Right ventricle myocardium superior (tissue), 1 donor: Measurements from ENCODE around the gene TBX1. TPM values are rescaled to one million over a fixed set of nuclear protein-coding genes. Genes with fewer than 3 reads are reported as not detected.
"Not testable (repeated sequence)": the region's sequence is repeated elsewhere in the genome, so short reads cannot be mapped to it uniquely, and the experiment has no call there.

Source experiments
- ATAC-seq: fragments of 200-7000 bp; cut with Tn5 transposase; one replicate; pipeline ENCODE4 v1.9.1; 2020; ENCODE audit warnings: mild to moderate bottlenecking; ENCODE audit not compliant: poor library complexity
- DNase-seq: peaks from one replicate; pipeline ENCODE4 v3.0.0-alpha.2; 2020
- intact Hi-C: fragments of 100-400 bp; cut with DNase I; formaldehyde crosslinking; loops from one replicate; pipeline ENCODE4 v1.11.2; 2022
- total RNA-seq: library from RNA; stranded (reverse); fragmentation: NEBNext Ultra II Directional; extraction: Animal tissue kit (Norgen Biotek cat#: 25700); gene quantifications from one replicate; pipeline ENCODE4 v1.2.1, GENCODE V29; 2021
- donor health status: DM: no; HTN: yes; CAD: no; lungs with severe emphysema.

TBX1 gene
- total RNA-seq, 1 donor from 2014 or later: 3.2 TPM

GRCh38 chr22:19722178-19722981 is 38.2 kb upstream of the TBX1 start:
- intact Hi-C loops: no loop called here
- peak; percentile 3 for ATAC-seq
- no peak for DNase-seq

DNA sequence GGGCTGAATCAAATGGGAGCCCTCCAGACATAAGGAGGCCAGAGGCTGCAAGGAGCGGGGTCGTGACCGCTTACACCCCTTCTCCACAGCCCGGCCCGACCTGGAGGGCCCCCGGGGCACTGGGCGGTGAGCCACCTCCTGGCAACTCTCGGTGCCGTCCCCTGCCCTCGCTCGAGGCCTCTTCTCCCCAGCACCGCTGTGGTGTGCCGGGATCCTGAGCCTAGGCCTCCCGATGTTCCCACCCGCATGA is 37.7 kb upstream of the TBX1 start:
- ATAC-seq: peak; percentile 3
- intact Hi-C loops: no loop called here
- no peak for DNase-seq

DNA sequence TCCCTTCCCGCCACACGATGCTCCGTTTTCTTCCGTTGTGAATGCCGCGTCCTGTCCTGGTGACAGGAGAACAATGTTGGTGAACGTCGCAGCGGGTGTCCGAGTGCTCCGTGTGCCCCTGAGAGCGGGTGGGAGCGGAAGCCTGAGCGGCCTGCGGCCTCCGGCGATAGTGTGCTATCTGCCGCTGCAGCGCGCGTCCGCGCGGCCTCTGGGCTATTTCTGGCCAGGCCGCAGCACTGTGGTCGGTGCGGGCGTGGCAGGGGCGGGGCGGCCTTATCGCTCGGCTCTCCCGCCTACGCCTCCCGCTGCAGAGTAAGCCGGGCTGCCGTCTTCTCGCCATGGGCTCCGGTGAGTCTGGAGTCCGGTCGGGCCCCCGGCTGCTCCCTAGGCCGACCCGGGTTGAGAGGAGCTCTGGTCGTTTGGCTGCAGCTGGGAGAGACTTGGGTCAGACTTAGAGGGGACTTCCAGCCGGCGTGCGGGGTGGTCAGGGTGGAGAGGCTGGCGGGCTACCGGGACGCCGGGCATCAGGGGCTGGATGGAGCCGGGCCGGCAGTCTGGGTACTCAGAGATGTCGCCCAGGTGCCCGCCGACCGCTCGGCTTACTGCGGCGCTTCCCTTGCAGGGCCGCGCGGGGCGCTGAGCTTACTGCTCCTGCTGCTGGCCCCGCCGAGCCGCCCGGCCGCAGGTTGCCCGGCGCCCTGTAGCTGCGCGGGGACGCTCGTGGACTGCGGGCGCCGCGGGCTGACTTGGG is 37.2 kb upstream of the TBX1 start, which contains the start of gene GP1BB:
GP1BB (plus strand) TSS at position 308 of the 751 bp plus-strand sequence; CDS start at position 339, 31 bp downstream.
- intact Hi-C loops: no loop called here
- peak; percentile 79 for DNase-seq

DNA sequence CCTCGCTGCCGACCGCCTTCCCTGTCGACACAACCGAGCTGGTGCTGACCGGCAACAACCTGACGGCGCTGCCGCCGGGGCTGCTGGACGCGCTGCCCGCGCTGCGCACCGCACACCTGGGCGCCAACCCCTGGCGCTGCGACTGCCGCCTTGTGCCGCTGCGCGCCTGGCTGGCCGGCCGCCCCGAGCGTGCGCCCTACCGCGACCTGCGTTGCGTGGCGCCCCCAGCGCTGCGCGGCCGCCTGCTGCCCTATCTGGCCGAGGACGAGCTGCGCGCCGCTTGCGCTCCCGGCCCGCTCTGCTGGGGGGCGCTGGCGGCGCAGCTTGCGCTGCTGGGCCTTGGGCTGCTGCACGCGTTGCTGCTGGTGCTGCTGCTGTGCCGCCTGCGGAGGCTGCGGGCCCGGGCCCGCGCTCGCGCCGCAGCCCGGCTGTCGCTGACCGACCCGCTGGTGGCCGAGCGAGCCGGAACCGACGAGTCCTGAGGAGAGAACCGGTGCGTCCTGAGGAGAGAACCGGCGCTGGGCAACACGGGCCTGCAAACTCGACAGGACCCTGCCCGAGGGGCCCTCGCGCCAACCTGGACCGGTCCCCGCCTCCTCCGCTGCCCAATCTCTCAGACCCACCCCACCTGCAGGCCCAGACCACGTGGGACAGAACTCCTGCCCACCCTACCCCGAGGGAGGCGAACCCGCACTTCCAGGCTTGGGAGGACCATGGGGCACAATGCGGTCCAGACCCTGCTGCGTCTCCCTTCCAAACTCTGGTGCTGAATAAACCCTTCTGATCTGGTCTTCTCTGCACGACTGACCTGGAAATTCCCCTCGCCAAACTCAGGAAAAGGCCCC is 36.4 kb upstream of the TBX1 start:
- ATAC-seq: peak; percentile 36
- intact Hi-C loops: no loop called here
- DNase-seq: no peak

More for the DNA sequence above, 37.2 kb upstream of the TBX1 start, which contains the start of gene GP1BB:
- ATAC-seq: peak; percentile 73

DNA sequence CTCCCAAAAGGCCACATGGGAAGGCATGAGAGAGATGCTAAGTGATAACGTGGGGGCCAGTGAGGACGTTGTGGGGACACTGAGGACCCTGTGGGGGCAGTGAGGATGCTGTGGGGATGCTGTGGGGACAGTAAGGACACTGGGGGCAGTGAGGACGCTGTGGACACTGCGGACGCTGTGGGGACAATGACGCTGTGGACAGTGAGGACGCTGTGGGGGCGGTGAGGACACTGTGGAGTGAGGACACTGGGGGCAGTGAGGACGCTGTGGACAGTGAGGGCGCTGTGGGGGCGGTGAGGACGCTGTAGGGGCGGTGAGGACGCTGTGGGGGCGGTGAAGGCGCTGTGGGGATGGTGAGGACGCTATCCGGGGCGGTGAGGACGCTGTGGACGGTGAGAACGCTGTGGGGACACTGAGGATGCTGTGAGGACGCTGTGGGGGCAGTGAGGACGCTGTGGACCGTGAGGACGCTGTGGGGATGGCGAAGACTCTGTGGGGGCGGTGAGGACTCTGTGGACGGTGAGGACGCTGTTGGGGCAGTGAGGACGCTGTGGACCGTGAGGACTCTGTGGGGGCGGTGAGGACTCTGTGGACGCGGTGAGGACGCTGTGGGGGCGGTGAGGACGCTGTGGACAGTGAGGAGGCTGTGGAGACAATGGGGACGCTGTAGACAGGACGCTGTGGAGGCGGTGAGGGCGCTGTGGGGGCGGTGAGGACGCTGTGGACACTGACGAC is 35.5 kb upstream of the TBX1 start:
- ATAC-seq (no peak), DNase-seq (no peak)
- intact Hi-C loops: loop anchor here (5.0 kb wide), 1 partner anchor 127 kb away; the partner anchor contains the start of genes GNB1L and RTL10

GRCh38 chr22:19726064-19726788 is 34.4 kb upstream of the TBX1 start:
- DNase-seq, ATAC-seq: not testable (repeated sequence)
- intact Hi-C loops: loop anchor here (5.0 kb wide), 1 partner anchor 126 kb away; the partner anchor contains the start of genes GNB1L and RTL10

- intact Hi-C loops: loop anchor here (5.0 kb wide), 1 partner anchor 125 kb away; the partner anchor contains the start of genes GNB1L and RTL10
- no peak for ATAC-seq
Observed at GRCh38 chr22:19727310-19728150, 33.0 kb upstream of the TBX1 start.

GRCh38 chr22:19728271-19728670 is 32.3 kb upstream of the TBX1 start:
- ATAC-seq (no peak), DNase-seq (no peak)
- intact Hi-C loops: loop anchor here (5.0 kb wide), 1 partner anchor 124 kb away; the partner anchor contains the start of genes GNB1L and RTL10

More at GRCh38 chr22:19727310-19728150, 33.0 kb upstream of the TBX1 start:
- no peak for DNase-seq

- no peak for DNase-seq
Observed at GRCh38 chr22:19728836-19729235, 31.7 kb upstream of the TBX1 start.

GRCh38 chr22:19729507-19729906 is 31.1 kb upstream of the TBX1 start:
- intact Hi-C loops: loop anchor here (5.0 kb wide), 1 partner anchor 123 kb away; the partner anchor contains the start of genes GNB1L and RTL10
- DNase-seq: no peak
- no peak for ATAC-seq

More at GRCh38 chr22:19728836-19729235, 31.7 kb upstream of the TBX1 start:
- intact Hi-C loops: loop anchor here (5.0 kb wide), 1 partner anchor 123 kb away; the partner anchor contains the start of genes GNB1L and RTL10
- ATAC-seq: no peak

- intact Hi-C loops: loop anchor here (2.0 kb wide), 1 partner anchor 181 kb away; no protein-coding TSS in a partner anchor
- ATAC-seq (peak; percentile 3), DNase-seq (no peak)
Observed at GRCh38 chr22:19730198-19730597, 30.4 kb upstream of the TBX1 start.

DNA sequence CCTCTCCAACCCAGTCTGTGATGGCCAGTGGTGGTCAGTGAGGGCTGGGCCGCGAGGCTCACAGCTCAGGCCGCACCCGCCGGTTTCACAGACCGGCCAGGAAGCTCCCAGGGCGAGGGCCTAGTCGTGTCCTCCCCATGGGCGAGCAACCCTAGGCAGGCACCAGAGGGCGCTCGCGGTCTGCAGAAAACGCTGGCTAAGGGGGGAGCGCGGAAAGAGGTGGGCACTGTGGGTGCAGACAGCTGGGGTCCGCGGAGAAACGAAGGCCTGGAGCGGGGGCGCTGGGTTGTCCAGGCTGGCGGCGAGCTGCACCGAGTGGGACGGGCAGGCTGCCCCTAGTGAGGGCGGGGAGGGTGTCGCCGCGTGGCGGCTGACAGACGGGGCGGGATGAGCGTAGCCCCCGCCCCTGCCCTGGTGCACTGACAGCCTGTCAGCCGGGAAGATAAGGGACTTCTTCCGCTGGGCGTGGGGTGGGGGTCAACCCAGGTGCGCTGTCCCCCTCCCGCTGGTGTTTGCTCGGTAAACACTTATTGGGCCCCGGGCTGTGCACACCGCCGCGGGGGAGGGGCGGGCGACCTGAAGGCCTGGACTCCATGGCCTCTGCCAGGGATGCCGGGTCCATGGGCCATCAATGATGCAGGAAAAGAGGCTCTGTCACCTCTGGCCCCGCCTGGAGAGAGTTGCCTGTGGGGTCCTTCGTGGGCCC is 29.8 kb upstream of the TBX1 start:
- intact Hi-C loops: loop anchor here (2.0 kb wide), 1 partner anchor 180 kb away; no protein-coding TSS in a partner anchor
- peak; percentile 94 for ATAC-seq
- DNase-seq: peak; percentile 91

- ATAC-seq (peak; percentile 2), DNase-seq (no peak)
- intact Hi-C loops: loop anchor here (2.0 kb wide), 1 partner anchor 179 kb away; no protein-coding TSS in a partner anchor
Observed at GRCh38 chr22:19731361-19732135, 29.0 kb upstream of the TBX1 start.

DNA sequence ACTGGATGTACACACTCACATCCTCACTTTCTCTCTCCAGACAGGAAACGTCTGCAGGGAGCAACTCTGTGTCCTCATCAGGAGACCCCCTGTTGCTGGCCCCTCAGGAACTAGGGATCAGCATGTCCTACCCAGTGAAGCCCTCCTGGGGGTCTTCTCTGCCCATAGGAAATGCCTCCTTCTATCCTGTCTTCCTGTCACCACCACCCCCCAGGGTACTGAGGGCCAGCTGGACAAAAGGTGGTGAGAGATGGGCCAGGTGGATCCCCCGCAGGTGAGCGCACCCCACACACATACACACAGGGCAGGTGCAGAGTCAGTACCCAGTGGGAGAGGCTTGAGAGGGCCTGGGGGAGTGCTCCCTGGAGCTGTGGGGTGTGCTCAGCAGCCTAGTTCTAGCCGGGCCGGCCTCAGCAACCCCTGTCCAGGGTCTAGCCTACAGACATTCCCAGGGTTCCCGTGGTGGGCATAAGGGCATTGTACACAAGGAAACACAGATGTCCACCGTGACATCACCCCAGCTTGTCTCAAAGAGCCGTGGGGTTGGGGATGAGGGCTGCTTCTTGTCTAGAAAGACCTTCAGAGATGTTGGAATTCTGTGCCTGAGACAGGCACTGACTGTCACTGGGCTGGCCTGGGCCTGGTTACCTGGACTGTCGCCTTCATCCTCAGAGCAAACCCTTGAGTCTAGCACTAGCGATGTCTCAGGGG is 28.0 kb upstream of the TBX1 start:
- ATAC-seq: no peak
- no peak for DNase-seq
- intact Hi-C loops: no loop called here
